Gastroesophageal sphincter (tissue), 3 donors: ENCODE results near the gene IL1RAPL2.

ENCODE experiments used
- POLR2A ChIP-seq, 2 donors: fragments of 450-650 bp; IDR thresholded peaks; one replicate each; pipeline ENCODE4 v1.6.1; 2017; ENCODE audit warnings: antibody characterized with exemption in 2 of 2, mild to moderate bottlenecking in 2 of 2, moderate library complexity in 1 of 2
- POLR2AphosphoS5 ChIP-seq: sonication (generic); formaldehyde crosslinking; IDR thresholded peaks from one replicate; pipeline ENCODE4 v1.6.1; 2017; ENCODE audit warnings: antibody characterized with exemption
- TF ChIP-seq, protein P1 (sequence below), 4 experiments: fragments of 200-600 bp in 2 of 4; fragments of 450-650 bp in 2 of 4; sonication (generic) in 1 of 4; IDR thresholded peaks; one replicate each; pipeline ENCODE4 v1.5.1; 2017 to 2019; ENCODE audit warnings: antibody characterized with exemption in 4 of 4, mild to moderate bottlenecking in 2 of 4, moderate library complexity in 2 of 4

DNA sequence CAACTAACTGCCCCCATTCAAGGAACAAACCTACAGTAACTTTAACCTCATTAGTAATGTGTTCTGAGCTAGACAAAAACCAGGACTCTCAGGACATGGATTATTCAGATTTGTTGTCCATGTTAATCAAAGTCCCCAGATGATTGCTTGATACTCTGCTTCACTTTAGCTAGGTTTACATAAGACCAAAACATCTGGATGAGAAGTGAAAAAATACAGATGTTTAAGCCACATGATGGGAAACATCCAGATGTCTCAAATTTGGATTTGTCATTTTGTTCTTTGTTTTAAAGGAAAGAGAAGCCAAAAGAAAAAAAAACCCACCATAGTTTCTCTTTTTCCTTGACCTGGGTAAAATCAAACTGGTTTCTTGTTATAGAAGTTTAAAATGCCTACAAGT, 1207.8 kb downstream of the IL1RAPL2 start:
- TF ChIP-seq, protein P1, sequence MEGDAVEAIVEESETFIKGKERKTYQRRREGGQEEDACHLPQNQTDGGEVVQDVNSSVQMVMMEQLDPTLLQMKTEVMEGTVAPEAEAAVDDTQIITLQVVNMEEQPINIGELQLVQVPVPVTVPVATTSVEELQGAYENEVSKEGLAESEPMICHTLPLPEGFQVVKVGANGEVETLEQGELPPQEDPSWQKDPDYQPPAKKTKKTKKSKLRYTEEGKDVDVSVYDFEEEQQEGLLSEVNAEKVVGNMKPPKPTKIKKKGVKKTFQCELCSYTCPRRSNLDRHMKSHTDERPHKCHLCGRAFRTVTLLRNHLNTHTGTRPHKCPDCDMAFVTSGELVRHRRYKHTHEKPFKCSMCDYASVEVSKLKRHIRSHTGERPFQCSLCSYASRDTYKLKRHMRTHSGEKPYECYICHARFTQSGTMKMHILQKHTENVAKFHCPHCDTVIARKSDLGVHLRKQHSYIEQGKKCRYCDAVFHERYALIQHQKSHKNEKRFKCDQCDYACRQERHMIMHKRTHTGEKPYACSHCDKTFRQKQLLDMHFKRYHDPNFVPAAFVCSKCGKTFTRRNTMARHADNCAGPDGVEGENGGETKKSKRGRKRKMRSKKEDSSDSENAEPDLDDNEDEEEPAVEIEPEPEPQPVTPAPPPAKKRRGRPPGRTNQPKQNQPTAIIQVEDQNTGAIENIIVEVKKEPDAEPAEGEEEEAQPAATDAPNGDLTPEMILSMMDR (IDR thresholded peaks at IDR 0.05), result no peak
- TF ChIP-seq POLR2AphosphoS5 (no peak), POLR2A (IDR thresholded peaks at IDR 0.05) (no peak)
